Breast epithelium (tissue), 3 donors: ENCODE results near the gene SEMA3G.

ENCODE experiments used
- POLR2A ChIP-seq: fragments of 450-650 bp; IDR thresholded peaks from one replicate; pipeline ENCODE4 v1.6.1; 2016; ENCODE audit warnings: antibody characterized with exemption, mild to moderate bottlenecking, moderate library complexity
- TF ChIP-seq, protein P1 (sequence below), 3 donors: fragments of 450-650 bp; IDR thresholded peaks; one replicate each; pipeline ENCODE4 v1.5.1; 2016 to 2017; ENCODE audit warnings: antibody characterized with exemption in 3 of 3, mild to moderate bottlenecking in 3 of 3, moderate library complexity in 3 of 3

DNA sequence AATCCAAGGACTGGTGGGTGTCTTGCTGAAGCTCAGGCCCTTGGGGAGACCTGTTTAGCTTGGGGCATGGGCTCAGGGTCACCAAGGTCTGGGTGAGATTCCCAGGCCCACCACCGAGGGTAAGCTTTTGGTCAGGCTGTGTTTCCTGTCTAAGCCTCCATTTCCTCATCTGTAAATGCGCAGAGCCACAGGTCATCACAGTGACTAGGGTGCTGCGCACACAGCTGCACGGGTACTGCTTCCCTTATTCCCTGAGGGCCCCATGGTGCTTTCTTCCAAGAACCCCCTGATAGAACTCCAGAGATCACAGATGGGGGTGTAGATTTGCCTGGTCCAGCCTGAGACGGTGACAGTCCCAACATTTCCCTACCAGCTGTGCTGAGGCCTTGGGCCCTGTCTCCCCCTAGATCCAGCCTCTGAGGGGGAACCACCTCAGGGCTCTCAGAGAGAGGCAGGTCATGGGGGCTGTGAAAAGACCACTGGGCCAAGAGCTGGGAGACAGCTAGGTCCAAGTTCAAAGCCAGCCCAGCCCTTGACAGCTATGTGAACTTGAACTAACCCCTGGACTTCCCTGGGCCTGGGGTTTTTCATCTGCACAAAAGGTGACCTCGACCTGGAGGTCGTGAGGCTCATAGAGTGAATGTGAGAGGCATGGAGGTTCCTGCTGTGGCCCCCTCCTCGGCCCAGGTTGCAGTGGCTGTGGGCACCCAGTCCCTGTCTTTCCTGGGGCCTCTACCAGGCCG lies 60.7 kb downstream of the SEMA3G start:
- TF ChIP-seq, protein P1, sequence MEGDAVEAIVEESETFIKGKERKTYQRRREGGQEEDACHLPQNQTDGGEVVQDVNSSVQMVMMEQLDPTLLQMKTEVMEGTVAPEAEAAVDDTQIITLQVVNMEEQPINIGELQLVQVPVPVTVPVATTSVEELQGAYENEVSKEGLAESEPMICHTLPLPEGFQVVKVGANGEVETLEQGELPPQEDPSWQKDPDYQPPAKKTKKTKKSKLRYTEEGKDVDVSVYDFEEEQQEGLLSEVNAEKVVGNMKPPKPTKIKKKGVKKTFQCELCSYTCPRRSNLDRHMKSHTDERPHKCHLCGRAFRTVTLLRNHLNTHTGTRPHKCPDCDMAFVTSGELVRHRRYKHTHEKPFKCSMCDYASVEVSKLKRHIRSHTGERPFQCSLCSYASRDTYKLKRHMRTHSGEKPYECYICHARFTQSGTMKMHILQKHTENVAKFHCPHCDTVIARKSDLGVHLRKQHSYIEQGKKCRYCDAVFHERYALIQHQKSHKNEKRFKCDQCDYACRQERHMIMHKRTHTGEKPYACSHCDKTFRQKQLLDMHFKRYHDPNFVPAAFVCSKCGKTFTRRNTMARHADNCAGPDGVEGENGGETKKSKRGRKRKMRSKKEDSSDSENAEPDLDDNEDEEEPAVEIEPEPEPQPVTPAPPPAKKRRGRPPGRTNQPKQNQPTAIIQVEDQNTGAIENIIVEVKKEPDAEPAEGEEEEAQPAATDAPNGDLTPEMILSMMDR (IDR thresholded peaks at IDR 0.05): no peak
- TF ChIP-seq POLR2A: no peak
